ENCODE results near the gene SMIM45.

GRCh38 chr22:41905411-41906202 lies 46.3 kb upstream of the SMIM45 start:
- TF ChIP-seq CTCF (IDR thresholded peaks at IDR 0.05) (no peak), EP300 (IDR thresholded peaks at IDR 0.05; ENCODE audit: borderline replicate concordance in 1 of 2, low read depth in 1 of 2, low read length in 1 of 2) (no peak), POLR2AphosphoS5 (IDR thresholded peaks at IDR 0.05; ENCODE audit: low read depth, low read length) (no peak), EZH2phosphoT487 (IDR thresholded peaks at IDR 0.05; ENCODE audit: borderline replicate concordance, low read depth) (no peak), REST (IDR thresholded peaks at IDR 0.05; ENCODE audit: low read depth, low read length) (no peak), FOXM1 (IDR thresholded peaks at IDR 0.05; ENCODE audit: low read depth) (no peak), JUND (IDR thresholded peaks at IDR 0.05) (no peak), SIN3A (IDR thresholded peaks at IDR 0.05; ENCODE audit: borderline replicate concordance, low read depth, low read length) (no peak), RFX5 (IDR thresholded peaks at IDR 0.05; ENCODE audit: low read length) (no peak), CHD2 (IDR thresholded peaks at IDR 0.05; ENCODE audit: low read length, partially characterized antibody) (no peak), MXI1 (IDR thresholded peaks at IDR 0.05; ENCODE audit: low read depth, low read length) (no peak), USF2 (IDR thresholded peaks at IDR 0.05; ENCODE audit: borderline replicate concordance, low read depth, low read length) (no peak)

Data from SK-N-SH (cell line).